Measurements from ENCODE around the gene SAMD1.
A peak's percentile ranks its signal among the peaks of the same experiment; 100 is the strongest.

Gene SAMD1

DNA sequence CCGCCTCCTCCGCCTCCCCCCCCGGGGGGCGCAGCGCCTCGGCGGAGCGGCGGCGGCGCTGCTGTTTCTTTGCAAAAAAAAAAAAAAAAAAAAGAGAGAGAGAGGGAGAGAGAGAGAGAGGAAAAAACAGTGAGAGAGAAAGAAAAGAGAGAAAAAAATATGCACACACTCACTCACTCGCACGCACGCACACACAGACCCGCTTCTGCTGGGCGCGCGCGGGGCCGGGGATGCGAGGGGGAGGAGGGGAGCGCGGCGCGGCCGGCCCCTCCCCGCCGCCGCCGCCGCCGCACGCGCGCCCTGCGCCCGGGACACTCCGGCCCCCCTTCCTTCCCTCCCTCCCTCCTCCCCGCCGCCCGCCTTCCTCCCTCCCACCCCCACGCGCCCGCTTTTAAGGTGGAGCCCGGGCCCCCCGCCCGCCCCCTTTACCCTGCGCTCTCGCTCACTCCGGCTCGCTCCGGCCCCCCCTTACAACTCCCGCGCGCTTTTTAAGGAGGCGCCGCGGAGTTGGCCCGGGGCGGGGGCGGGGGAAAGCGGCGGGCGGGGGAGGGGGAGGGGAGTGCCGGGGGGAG is at the start of gene SAMD1:
SAMD1 (minus strand) TSS at position 243 of the 572 bp plus-strand sequence.
- no peak for DNase-seq

DNA sequence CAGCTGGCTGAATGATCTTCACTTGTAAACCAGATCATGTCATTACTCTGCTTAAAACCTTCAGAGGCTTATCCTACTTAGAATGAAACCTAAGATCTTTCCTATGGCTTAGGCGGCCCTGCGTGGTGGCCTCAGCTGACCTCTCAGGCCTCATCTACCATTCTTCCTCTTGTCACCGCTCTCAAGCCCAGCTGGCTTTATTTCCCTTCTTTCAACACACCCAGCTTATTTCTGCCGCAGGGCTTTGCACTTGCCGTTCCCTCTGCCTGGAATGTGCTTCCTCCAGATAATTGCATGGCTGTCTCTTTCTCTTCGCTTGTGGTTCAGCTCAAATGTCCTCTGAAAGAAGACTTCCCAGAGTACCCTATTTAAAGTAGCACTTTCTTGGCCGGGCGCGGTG is 49.4 kb upstream of the SAMD1 start:
- DNase-seq = no peak

DNA sequence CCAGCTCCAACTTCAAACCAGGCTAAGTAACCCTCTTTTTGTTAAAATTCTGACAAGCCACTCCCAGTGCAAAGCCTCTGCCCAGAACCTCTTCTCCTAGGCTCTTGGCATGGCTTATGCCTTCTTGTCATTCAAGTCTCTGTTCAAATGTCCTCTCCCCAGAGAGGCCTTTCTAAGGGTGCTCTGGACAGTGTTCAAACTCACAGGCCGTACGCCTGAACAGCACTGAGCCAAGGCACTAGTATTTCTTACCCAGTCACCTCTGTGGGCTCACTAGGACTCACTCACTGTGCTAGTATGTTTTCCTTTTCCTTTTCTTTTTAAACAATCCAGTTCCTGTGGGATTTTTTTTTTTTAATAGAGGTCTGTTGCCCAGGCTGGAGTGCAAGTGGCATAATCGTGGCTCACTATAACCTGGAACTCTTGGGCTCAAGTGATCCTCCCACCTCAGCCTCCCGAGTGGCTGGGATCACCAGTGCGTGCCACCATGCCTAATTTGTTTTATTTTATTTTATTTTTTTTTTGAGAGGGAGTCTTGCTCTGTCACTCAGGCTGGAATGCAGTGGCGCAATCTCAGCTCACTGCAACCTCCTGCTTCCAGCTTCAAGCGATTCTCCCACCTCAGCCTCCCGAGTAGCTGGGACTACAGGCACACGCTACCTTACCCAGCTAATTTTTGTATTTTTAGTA is 48.2 kb upstream of the SAMD1 start:
- no peak for DNase-seq

DNA sequence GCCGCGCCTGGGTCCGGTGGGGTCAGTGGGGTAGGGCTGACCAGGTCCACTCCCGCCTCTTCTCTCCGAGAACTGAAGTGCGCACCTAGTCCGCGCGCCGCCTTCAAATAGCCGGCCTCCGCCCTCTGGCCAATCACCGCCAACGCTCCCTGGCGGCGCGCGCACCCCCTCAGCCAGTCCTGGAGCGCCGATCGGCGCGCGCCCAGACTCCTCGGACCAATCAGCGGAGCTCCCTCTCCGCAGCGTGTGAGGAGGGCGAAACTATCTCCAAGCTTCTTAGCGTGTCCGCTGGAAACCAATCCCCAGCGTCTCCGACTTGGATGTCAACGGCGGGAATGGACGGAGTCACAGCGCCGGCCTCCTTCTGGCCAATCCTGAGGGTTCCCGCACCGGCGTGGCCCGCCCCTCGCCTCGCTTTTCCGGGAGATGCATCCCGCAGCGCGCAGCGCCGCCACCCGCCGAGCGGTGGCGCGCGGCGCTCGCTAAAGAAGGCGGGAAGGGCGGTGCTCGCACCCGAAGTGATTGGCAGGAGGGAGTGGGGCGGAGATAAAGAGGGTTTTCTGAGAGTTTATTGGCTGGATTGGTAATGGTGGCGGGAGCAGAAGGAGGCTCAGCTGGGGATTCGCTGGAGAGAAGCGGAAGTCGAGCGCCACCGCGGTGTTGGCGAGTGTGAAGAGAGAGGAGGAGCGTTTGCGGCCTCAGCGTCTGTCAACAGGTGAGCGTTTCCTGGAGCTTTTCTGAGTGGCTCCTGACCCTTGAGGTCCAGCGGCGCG is 46.1 kb upstream of the SAMD1 start, which contains the start of gene ASF1B:
ASF1B (minus strand) TSS at position 81 of the 773 bp plus-strand sequence. CDS start 133 bp downstream, outside the sequence.
- DNase-seq = peak; percentile 98

DNA sequence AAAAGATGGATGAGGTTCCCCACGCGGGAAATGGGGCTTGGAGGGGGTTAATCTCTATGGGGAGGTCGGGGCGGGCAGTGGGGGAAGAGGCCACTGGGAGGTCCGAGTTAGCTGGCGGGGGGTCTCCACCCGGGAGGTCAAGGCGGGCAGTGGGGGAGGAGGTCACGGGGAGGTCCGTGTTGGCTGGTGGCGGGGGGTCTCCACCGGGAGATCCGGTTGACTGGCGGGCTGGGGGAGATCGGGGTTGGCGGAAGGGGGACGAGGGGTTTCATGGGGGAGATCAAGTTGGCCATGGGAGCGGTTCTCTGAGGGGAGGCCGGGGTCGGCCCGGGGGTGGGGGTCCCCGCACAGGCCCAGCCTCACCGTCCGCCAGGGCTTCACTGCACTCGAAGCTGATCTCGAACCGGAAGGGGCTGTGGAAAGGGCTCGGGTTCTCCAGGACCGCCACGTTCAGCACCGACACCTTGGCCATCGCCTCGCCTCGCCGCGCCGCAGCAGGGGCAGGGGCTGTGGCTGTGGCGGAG is 45.5 kb upstream of the SAMD1 start:
- no peak for DNase-seq

- DNase-seq = no peak
Measured at GRCh38 chr19:14135355-14135754, 44.8 kb upstream of the SAMD1 start.

- no peak for DNase-seq
Measured at GRCh38 chr19:14127929-14128509, 37.5 kb upstream of the SAMD1 start.

DNA sequence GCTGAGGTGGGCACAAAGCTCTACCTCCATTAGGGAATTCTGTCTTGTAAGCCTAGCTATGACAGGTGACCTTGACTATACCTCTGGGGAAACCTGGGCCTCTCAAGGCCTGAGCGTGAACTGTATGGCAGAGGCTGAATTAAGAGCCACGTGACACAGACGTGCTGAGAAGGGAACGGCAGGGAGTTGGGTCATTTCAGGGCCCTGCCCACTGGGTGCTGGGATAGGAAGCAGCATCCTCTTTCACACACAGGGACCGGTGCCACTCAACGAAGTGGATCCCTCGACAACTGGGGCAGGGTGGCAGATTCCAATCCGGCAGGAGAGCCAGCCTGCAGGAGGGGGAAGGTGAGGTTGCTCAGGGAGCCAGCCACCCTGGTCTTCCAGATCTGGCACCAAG is 36.6 kb upstream of the SAMD1 start:
- DNase-seq = no peak

DNA sequence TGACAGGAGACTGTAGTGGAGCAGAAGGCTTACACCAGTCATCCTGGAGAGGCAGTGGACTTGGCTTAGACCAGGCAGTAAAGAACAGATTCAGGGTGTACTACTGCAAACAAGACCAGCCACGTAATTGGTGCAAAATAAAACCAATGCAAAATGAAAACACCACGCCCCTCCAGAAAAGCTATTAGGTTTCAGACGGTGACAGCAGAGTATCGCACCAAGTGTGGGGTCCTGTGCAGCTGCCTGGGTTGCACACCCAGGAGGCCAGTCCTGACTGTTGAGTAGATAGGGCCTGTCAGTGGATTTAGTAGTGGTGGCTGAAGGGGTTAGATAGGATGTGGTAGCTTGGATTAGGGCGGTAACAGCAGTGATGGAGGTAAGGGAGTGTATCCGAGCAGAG is 32.4 kb upstream of the SAMD1 start:
- no peak for DNase-seq

DNA sequence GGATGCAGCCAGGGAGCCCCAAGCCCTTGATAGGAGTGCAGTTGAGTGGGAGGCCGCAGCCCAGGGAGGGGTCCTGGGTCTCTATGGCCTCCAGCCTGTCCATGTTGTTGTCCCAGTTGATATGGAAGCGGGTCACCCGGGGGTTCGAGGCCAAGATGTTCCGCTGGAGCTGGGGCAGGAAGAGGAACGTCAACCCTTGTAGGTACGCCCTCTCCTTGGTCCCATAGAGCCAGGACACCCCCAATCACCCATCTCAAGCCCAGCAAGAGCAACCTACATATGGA is 29.9 kb upstream of the SAMD1 start:
- no peak for DNase-seq

DNA sequence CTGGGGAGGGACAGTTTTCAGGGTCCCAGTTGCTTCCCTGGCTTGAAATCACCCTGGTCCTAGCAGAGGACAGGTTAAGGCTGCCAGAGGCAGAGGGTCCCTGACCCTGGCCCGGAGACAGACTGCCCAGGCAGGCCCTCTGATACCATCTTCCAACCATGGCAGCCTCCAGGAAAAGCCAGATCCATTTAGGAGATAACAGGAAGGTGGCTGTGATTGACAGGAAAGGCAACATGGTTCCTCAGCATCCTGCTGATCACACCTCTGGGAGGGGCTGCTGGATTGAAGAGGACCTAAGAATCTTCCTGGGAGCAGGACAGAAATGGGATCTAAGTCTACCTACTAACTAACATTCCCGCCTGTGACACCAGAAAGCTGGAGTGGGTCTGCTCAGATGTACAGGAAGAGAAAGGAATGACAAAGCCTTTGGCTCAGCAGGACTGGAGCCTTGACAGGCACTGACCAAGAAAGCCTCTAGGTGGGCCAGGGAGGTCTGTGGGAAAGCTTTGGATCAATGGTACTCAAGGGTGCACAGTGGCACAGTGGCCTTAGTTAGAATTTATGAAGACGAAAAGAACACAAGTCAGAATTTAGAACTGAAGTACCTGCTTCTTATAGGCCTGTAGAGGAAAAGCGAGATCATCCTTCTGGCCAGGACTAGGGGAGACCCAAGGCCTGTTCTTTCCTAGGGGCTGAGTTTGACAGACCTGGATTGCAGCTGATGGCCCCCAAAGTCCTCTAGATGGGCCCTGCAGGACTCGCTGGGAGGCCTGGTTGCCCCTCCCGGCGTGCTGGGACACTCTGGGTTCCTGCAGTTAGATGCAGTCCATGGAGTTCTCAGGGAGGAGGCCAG is 29.3 kb upstream of the SAMD1 start:
- no peak for DNase-seq

- DNase-seq = no peak
Measured at GRCh38 chr19:14119146-14119545, 28.6 kb upstream of the SAMD1 start.

DNA sequence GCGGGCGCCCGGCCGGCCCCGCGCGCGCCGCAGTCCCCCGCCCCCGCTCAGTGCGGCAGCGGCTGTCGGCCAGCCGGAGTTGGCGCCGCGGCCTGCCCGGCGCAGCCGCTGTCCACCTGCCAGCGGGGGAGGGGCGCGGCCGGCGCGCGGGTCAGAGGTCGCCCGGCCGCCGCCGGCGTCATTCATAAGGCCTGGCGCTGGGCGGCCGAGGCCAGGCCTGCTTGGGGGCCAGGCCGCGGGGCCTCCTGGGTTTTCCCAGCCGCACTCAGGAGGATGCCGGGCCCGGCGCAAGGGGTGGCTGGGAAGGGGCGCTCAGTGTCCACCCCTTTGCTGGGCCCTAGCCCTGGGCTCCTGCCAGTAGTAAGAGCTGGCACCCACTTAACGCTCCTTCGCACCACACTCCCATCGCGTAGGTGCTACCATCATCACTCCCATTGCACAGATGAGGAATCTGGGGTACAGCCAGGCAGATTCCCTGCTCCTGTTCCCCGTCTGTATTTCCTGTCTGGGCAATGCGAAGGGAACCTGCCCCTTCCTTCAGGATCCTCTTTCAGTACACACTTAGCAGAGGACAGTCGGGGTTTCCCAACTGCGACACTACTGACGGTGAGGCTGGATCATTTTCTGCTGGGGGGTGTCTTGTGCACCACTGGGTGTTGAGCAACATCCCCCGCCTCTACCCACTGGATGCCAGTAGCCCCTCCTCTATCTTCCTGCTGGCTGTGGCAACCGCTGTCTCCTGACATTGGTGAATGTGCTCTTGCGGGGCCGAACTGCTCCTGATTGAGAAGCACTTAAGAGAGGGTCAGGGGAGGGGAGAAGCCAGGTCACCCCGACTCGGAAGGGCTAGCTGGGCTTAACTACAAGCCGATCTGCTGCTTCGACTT is 27.9 kb upstream of the SAMD1 start:
- no peak for DNase-seq

DNA sequence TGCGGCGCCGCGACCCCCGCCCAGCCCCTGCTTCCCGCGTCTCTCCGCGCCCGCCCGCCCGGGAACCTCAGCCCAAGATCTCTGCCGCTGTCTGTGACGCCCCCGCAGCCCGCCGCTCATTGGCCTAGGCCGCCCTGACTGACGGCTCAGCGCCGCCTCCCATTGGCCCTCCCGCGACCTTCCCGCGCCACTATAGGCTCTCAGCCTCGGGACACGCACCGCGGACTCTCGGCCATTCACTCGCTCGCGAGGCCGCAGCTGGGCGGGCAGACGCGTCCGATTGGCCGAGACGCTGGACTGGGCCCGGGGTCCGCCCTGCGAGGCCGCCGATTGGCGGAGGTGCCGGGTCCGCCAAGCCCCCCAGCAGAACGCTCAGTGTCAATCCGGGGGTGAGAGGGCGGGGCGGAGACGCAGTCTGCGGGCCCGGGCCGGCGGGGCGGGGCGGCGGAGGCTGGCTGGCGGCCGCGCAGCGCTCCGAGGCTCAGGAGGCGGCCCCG is 27.2 kb upstream of the SAMD1 start, which contains the start of gene PRKACA:
PRKACA (minus strand) TSS at position 95 of the 497 bp plus-strand sequence. CDS start 215 bp downstream, outside the sequence.
- peak; percentile 87 for DNase-seq

- no peak for DNase-seq
Measured at GRCh38 chr19:14116918-14117578, 26.5 kb upstream of the SAMD1 start.

DNA sequence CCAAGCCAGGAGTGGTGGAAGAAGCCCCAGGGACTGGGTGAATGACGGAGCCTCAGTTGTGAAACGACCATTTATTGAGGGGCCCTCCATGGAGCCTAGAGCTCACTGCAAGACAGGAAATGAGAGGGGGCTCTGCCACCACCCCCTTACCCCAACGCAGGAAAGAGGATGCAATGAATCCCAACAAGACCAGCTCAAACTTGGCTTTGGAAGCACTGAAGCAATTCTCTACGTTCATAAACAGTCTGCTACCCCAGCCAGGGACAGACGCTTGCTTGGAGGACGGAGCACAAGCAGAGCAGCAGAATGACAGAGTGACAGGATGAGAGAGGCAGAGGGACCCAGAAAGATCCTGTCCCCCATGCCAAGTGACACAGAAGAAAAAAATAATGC is 26.0 kb upstream of the SAMD1 start:
- DNase-seq = no peak

DNA sequence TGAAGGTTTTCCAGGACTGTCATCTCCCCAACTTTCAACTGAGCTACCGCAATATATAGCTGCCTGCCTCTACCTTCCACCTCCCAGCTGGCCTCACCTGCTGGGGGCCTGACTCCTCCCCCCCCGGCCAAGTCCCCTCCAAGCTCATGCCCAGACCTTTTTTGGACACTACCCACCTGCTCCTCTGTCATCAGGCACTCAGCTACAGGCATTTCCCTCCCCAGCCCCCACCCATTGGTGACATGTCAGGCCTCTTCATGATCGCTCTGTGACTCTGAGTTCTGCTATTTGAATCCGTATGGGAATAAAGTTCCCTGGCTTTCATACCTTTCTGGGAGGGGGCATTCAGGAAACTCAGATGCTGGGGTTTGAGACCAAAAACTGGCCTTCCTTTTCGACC is 25.2 kb upstream of the SAMD1 start:
- DNase-seq = no peak

- no peak for DNase-seq
Measured at GRCh38 chr19:14114854-14115253, 24.3 kb upstream of the SAMD1 start.

- no peak for DNase-seq
Measured at GRCh38 chr19:14114439-14114838, 23.9 kb upstream of the SAMD1 start.

DNA sequence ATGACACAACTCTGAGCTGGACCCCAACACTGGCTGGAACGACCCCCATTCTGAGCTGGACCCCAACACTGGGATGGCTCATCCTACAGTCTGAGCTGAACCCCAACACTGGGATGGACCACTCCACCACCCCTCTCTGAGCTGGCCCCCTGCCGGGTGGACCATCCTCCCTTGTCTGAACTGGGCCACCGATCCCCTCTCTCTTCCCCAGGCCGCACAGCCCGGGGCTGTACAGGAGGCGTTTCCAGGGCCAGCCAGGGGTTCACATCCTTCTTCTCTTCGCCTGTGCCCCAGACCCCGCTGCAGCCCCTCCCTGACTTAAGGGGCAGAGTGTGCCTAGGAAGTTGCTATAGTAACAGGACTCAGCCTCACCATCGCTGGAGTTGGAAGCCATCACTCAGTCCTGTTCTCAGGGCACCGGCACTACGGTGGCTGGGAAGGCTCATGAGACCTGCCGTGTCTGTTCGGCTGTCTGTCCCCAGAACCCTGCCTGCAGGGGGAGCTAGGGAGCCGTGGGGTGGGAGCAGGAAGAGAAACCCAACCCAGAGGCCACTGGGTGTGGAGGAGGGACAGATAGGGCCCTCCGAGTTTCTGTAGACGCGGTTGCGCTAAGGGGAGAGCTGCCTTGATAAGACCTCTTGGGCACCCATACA is 23.3 kb upstream of the SAMD1 start:
- no peak for DNase-seq
